OCI-LY3 (cell line): ENCODE results near the gene MRPS23.

Source experiments
- H2AFZ ChIP-seq: fragments of 200-600, 300-600 bp; shearing (Covaris generic); 2 replicates; pipeline ENCODE4 v1.6.0; 2014; ENCODE audit warnings: antibody characterized with exemption, low read depth, low read length
- H3K27ac ChIP-seq: fragments of 200-600, 300-600 bp; sonication (generic); 2 replicates; pipeline ENCODE4 v1.5.1; 2014; ENCODE audit warnings: mild to moderate bottlenecking, low read length, moderate library complexity, mixed read lengths
- H3K27me3 ChIP-seq: fragments of 200-600, 300-600 bp; sonication (generic); 2 replicates; pipeline ENCODE4 v1.6.1; 2014; ENCODE audit warnings: low read depth, low read length, mixed read lengths
- H3K36me3 ChIP-seq: fragments of 200-600, 300-600 bp; sonication (generic); replicated peaks from 2 replicates; pipeline ENCODE3; 2014; ENCODE audit warnings: low read depth, low read length, mixed read lengths
- H3K4me1 ChIP-seq: fragments of 300-600, 200-600 bp; sonication (generic); 2 replicates; pipeline ENCODE4 v1.6.1; 2014; ENCODE audit warnings: low read length, mixed read lengths
- H3K4me2 ChIP-seq: fragments of 200-600, 300-600 bp; sonication (generic); 2 replicates; pipeline ENCODE4 v1.6.1; 2014; ENCODE audit warnings: low read length, mixed read lengths
- H3K4me3 ChIP-seq: fragments of 300-600, 200-600 bp; sonication (generic); 2 replicates; pipeline ENCODE4 v1.5.1; 2014; ENCODE audit warnings: antibody characterized with exemption, mild to moderate bottlenecking, low read length, moderate library complexity
- H3K79me2 ChIP-seq: fragments of 300-600, 200-600 bp; shearing (Covaris generic); 2 replicates; pipeline ENCODE4 v1.6.1; 2014; ENCODE audit warnings: mild to moderate bottlenecking, low read length, mixed read lengths
- H3K9ac ChIP-seq: fragments of 300-600, 200-600 bp; shearing (Covaris generic); 2 replicates; pipeline ENCODE4 v1.6.0; 2014; ENCODE audit warnings: mild to moderate bottlenecking, low read length, moderate library complexity
- H3K9me3 ChIP-seq: fragments of 200-600, 300-600 bp; shearing (Covaris generic); 2 replicates; pipeline ENCODE4 v1.6.1; 2014; ENCODE audit warnings: low read length, mixed read lengths; ENCODE audit not compliant: insufficient read depth
- H4K20me1 ChIP-seq: fragments of 200-600, 300-600 bp; sonication (generic); 2 replicates; pipeline ENCODE4 v1.6.1; 2016; ENCODE audit warnings: low read length, mixed read lengths; ENCODE audit not compliant: insufficient read depth
- CTCF ChIP-seq: fragments of 200-600, 300-600 bp; sonication (generic); IDR thresholded peaks from 2 replicates; pipeline ENCODE4 v1.5.1; 2014; ENCODE audit warnings: antibody characterized with exemption, low read length, low read depth
- EZH2phosphoT487 ChIP-seq: fragments of 200-600 bp; shearing (Covaris generic); IDR thresholded peaks from 2 replicates; pipeline ENCODE4 v1.6.1; 2018; ENCODE audit warnings: antibody characterized with exemption, mixed run types, low read depth

MRPS23 gene

GRCh38 chr17:57811638-57812280 is 38.1 kb downstream of the MRPS23 start:
- TF ChIP-seq CTCF (no peak), EZH2phosphoT487 (no peak)
- H3K27me3 ChIP-seq = peaks cover 41% of the 10 kb centered on the region
- no peak overlapping the region for H3K4me2 ChIP-seq
- no peaks in the 10 kb centered on the region for H4K20me1 ChIP-seq
- no peak overlapping the region for H2AFZ ChIP-seq
- H3K36me3 ChIP-seq = no peaks in the 10 kb centered on the region
- no peaks in the 10 kb centered on the region for H3K79me2 ChIP-seq
- no peak overlapping the region for H3K27ac ChIP-seq
- H3K9me3 ChIP-seq = no peaks in the 10 kb centered on the region
- no peak overlapping the region for H3K4me3 ChIP-seq
- H3K4me1 ChIP-seq = no peaks in the 10 kb centered on the region
- H3K9ac ChIP-seq = no peak overlapping the region

GRCh38 chr17:57810721-57811637 is 38.9 kb downstream of the MRPS23 start:
- Histone ChIP-seq H3K79me2 (no peaks in the 10 kb centered on the region), H3K4me1 (no peaks in the 10 kb centered on the region), H3K36me3 (no peaks in the 10 kb centered on the region), H3K27ac (no peak overlapping the region), H4K20me1 (no peaks in the 10 kb centered on the region), H2AFZ (no peak overlapping the region), H3K9me3 (no peaks in the 10 kb centered on the region), H3K4me2 (no peak overlapping the region), H3K27me3 (peaks cover 47% of the 10 kb centered on the region), H3K9ac (no peak overlapping the region), H3K4me3 (no peak overlapping the region)
- TF ChIP-seq EZH2phosphoT487 = no peak

DNA sequence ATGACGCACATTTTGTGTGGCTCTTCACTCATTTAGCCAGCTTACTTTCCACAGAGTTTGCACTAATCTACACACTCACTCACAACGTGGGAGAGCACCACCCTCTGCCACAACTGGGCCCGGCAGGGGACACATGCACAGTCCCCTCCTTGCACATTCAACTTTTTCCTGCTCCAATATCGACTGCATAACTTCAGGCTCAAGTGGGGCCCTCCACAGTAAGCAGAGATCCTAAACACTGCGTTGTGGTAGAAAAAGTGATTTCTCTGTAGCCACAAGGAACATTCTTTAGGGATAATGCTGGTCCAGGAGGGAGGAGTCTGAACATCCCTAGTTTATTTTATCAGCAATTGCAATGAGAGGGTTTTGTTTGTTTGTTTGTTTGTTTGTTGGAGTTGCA is 40.0 kb downstream of the MRPS23 start:
- Histone ChIP-seq H3K4me1 (no peaks in the 10 kb centered on the region), H3K9me3 (no peaks in the 10 kb centered on the region), H3K9ac (no peak overlapping the region), H3K4me3 (no peak overlapping the region), H3K27ac (no peak overlapping the region), H4K20me1 (no peaks in the 10 kb centered on the region), H3K36me3 (no peaks in the 10 kb centered on the region), H3K27me3 (peaks cover 46% of the 10 kb centered on the region), H3K79me2 (no peaks in the 10 kb centered on the region), H2AFZ (no peak overlapping the region), H3K4me2 (no peak overlapping the region)
- TF ChIP-seq CTCF (no peak), EZH2phosphoT487 (no peak)

DNA sequence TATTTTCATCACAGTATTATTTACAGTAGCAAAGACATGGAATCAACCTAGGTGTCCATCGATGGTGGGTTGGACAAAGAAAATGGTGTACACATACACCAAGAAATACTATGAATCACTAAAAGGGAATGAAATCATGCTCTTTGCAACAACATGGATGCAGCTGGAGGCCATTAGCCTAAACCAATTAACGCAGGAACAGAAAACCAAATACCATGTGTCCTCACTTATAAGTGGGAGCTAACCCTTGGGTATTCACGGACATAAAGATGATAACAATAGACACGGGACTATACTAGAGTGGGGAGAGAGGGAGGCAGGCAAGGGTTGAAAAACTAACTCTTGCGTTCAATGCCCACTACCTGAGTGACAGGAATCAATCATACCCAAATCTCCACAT is 41.0 kb downstream of the MRPS23 start:
- TF ChIP-seq EZH2phosphoT487 = no peak
- TF ChIP-seq CTCF = no peak
- H2AFZ ChIP-seq = no peak overlapping the region
- no peaks in the 10 kb centered on the region for H3K36me3 ChIP-seq
- H3K9ac ChIP-seq = no peak overlapping the region
- H3K4me3 ChIP-seq = no peak overlapping the region
- H3K9me3 ChIP-seq = no peaks in the 10 kb centered on the region
- H3K4me1 ChIP-seq = no peaks in the 10 kb centered on the region
- H3K4me2 ChIP-seq = no peak overlapping the region
- H3K27ac ChIP-seq = no peak overlapping the region
- H3K27me3 ChIP-seq = peaks cover 37% of the 10 kb centered on the region
- H4K20me1 ChIP-seq = no peaks in the 10 kb centered on the region
- H3K79me2 ChIP-seq = no peaks in the 10 kb centered on the region
